Fibroblast of the aortic adventitia (primary cell): ENCODE results near the gene PTF1A. TPM values are rescaled to one million over a fixed set of nuclear protein-coding genes. Genes with fewer than 3 reads are reported as not detected.

Source experiments
- DNase-seq: peaks from one replicate; pipeline ENCODE4 v3.0.0-alpha.2; 2010; ENCODE audit warnings: low read depth
- H3K4me3 ChIP-seq: 2 replicates; pipeline ENCODE4 v1.5.1; 2011; ENCODE audit warnings: low read depth, mild to moderate bottlenecking, control low read depth, low read length, moderate library complexity
- CTCF ChIP-seq: IDR thresholded peaks from 2 replicates; pipeline ENCODE4 v1.5.1; 2011; ENCODE audit warnings: mild to moderate bottlenecking, low read length, control low read depth, inconsistent platforms; ENCODE audit not compliant: insufficient read depth
- total RNA-seq: library from RNA; depleted of rRNA; stranded (reverse); fragments of >200 nt; gene quantifications from 2 replicates; pipeline ENCODE4 v1.2.3, GENCODE V29; 2012; ENCODE audit warnings: low replicate concordance

Gene PTF1A
- total RNA-seq, 1 donor: not detected

- no peak for TF ChIP-seq CTCF
- H3K4me3 ChIP-seq: no peak overlapping the region
- DNase-seq: no peak
Measured at GRCh38 chr10:23198940-23199767, 7.0 kb downstream of the PTF1A start.

GRCh38 chr10:23199768-23200511, 7.8 kb downstream of the PTF1A start:
- TF ChIP-seq CTCF: no peak
- no peak overlapping the region for H3K4me3 ChIP-seq
- no peak for DNase-seq

- TF ChIP-seq CTCF: no peak
- no peak overlapping the region for H3K4me3 ChIP-seq
- DNase-seq: no peak
Measured at GRCh38 chr10:23200586-23200985, 8.5 kb downstream of the PTF1A start.

- no peak overlapping the region for H3K4me3 ChIP-seq
- no peak for TF ChIP-seq CTCF
- no peak for DNase-seq
Measured at GRCh38 chr10:23200997-23201652, 9.0 kb downstream of the PTF1A start.

- DNase-seq: no peak
- no peak overlapping the region for H3K4me3 ChIP-seq
- TF ChIP-seq CTCF: no peak
Measured at GRCh38 chr10:23201837-23202236, 9.7 kb downstream of the PTF1A start.

- TF ChIP-seq CTCF: no peak
- DNase-seq: no peak
- no peak overlapping the region for H3K4me3 ChIP-seq
Measured at GRCh38 chr10:23202779-23203178, 10.7 kb downstream of the PTF1A start.
